Calu3 (cell line): ENCODE data around the gene TANC1. TPM values are rescaled to one million over a fixed set of nuclear protein-coding genes. Genes with fewer than 3 reads are reported as not detected.

Experiments used
- BruUV-seq: library from RNA; stranded (reverse); fragments of 400-500 nt; replicated peaks from 2 replicates; lab custom pipeline; 2021; lab: Mats Ljungman, UMichigan
- CTCF ChIA-PET: fragments of 300-600 bp; sonication (Branson Sonifier 250); formaldehyde crosslinking; loops from one replicate; lab custom pipeline; 2022; ENCODE audit warnings: antibody characterized with exemption; lab: Charles Lee
- DNase-seq: peaks from one replicate; pipeline ENCODE4 v3.0.0; 2022
- H3K27ac Mint-ChIP-seq: one replicate; pipeline ENCODE4 v1.8.0; 2022; ENCODE audit warnings: mixed read lengths; ENCODE audit not compliant: unreplicated experiment
- H3K27me3 Mint-ChIP-seq: one replicate; pipeline ENCODE4 v1.8.0; 2022; ENCODE audit warnings: mixed read lengths; ENCODE audit not compliant: unreplicated experiment
- H3K36me3 Mint-ChIP-seq: one replicate; pipeline ENCODE4 v1.8.0; 2022; ENCODE audit warnings: mild to moderate bottlenecking, moderate library complexity, mixed read lengths; ENCODE audit not compliant: insufficient read depth, unreplicated experiment
- H3K4me1 Mint-ChIP-seq: one replicate; pipeline ENCODE4 v1.8.0; 2022; ENCODE audit warnings: mild to moderate bottlenecking, low read depth, mixed read lengths; ENCODE audit not compliant: unreplicated experiment
- H3K4me3 Mint-ChIP-seq: one replicate; pipeline ENCODE4 v1.8.0; 2022; ENCODE audit warnings: mild to moderate bottlenecking, low read depth, moderate library complexity, mixed read lengths; ENCODE audit not compliant: unreplicated experiment
- H3K9me3 Mint-ChIP-seq: one replicate; pipeline ENCODE4 v1.8.0; 2022; ENCODE audit warnings: low read depth, mixed read lengths; ENCODE audit not compliant: unreplicated experiment
- intact Hi-C: fragments of 100-400 bp; cut with micrococcal nuclease; formaldehyde crosslinking; loops from one replicate; pipeline ENCODE4 v1.10.0; 2022; ENCODE audit not compliant: unreplicated experiment
- microRNA-seq: library from miRNA; unstranded; fragments of <30 nt; microRNA quantifications from one replicate; pipeline ENCODE4 v1.2.0, GENCODE V29; 2022
- total RNA-seq: library from RNA; stranded (reverse); gene quantifications from 2 replicates; pipeline ENCODE4 v1.2.3, GENCODE V29; 2022
- TF ChIP-seq, protein P1 (sequence below): fragments of 200-600 bp; IDR thresholded peaks from one replicate; pipeline ENCODE4 v1.8.0; 2022; ENCODE audit warnings: antibody characterized with exemption; ENCODE audit not compliant: unreplicated experiment

The TANC1 gene
- total RNA-seq, 1 experiment from 2014 or later = 41.2 TPM

DNA sequence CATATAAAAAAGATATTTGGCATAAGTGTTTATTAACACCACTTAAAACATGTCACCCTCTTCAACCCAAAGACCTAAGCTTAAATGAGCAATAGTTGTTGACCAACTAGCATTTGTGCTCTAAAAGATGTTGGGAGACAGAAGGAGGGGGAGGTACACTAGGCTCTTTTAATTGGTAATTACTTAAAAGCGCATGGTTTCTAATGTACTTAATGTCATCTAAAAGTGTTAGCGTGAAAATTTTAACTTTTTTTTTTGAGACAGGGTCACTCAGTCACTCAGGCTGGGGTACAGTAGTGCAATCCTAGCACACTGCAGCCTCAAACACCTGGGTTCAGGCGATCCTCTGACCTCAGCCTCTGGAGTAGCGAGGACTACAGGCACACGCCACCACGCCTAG lies 312.6 kb downstream of the TANC1 start:
- TF ChIP-seq, protein P1, sequence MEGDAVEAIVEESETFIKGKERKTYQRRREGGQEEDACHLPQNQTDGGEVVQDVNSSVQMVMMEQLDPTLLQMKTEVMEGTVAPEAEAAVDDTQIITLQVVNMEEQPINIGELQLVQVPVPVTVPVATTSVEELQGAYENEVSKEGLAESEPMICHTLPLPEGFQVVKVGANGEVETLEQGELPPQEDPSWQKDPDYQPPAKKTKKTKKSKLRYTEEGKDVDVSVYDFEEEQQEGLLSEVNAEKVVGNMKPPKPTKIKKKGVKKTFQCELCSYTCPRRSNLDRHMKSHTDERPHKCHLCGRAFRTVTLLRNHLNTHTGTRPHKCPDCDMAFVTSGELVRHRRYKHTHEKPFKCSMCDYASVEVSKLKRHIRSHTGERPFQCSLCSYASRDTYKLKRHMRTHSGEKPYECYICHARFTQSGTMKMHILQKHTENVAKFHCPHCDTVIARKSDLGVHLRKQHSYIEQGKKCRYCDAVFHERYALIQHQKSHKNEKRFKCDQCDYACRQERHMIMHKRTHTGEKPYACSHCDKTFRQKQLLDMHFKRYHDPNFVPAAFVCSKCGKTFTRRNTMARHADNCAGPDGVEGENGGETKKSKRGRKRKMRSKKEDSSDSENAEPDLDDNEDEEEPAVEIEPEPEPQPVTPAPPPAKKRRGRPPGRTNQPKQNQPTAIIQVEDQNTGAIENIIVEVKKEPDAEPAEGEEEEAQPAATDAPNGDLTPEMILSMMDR = no peak
- Mint-ChIP-seq H3K4me1 (peaks cover 13% of the 10 kb centered on the region), H3K4me3 (no peak overlapping the region), H3K27me3 (no peaks in the 10 kb centered on the region), H3K36me3 (peaks cover 5% of the 10 kb centered on the region), H3K27ac (no peak overlapping the region), H3K9me3 (no peaks in the 10 kb centered on the region)
- DNase-seq = no peak
- intact Hi-C loops = no loop called here
- no TSS peak for BruUV-seq
- CTCF ChIA-PET = interaction anchor here (0.7 kb wide), 1 partner anchor 11 kb away, joined by 4 read pairs; no protein-coding TSS in a partner anchor

Small RNA genes within 50 kb of the gene (microRNA-seq; reads per million reads assigned to microRNA genes)
- gene MIR6888 = not detected

Other genes with a start within 250 kb of the TANC1 start
- gene DAPL1, start 173.3 kb upstream of the TANC1 start, total RNA-seq = not detected in 2 replicates